Osteocyte (in vitro differentiated cells): ENCODE results near the gene HNF4A. TPM values are rescaled to one million over a fixed set of nuclear protein-coding genes. Genes with fewer than 3 reads are reported as not detected.

ENCODE experiments used
- DNase-seq: peaks from one replicate; pipeline ENCODE4 v3.0.0; 2021; ENCODE audit warnings: mixed read lengths; ENCODE audit not compliant: unreplicated experiment; ENCODE audit errors: extremely low spot score
- H3K27ac Mint-ChIP-seq: one replicate; pipeline ENCODE4 v1.8.0; 2021; ENCODE audit warnings: mild to moderate bottlenecking, mixed read lengths; ENCODE audit not compliant: unreplicated experiment
- H3K27me3 Mint-ChIP-seq: one replicate; pipeline ENCODE4 v1.8.0; 2021; ENCODE audit warnings: mixed read lengths; ENCODE audit not compliant: unreplicated experiment
- H3K36me3 Mint-ChIP-seq: one replicate; pipeline ENCODE4 v1.8.0; 2021; ENCODE audit warnings: mixed read lengths; ENCODE audit not compliant: unreplicated experiment
- H3K4me1 Mint-ChIP-seq: one replicate; pipeline ENCODE4 v1.8.0; 2021; ENCODE audit warnings: mixed read lengths; ENCODE audit not compliant: unreplicated experiment
- H3K4me3 Mint-ChIP-seq: one replicate; pipeline ENCODE4 v1.8.0; 2021; ENCODE audit warnings: mild to moderate bottlenecking, moderate library complexity, mixed read lengths; ENCODE audit not compliant: unreplicated experiment
- H3K9me3 Mint-ChIP-seq: one replicate; pipeline ENCODE4 v1.8.0; 2021; ENCODE audit warnings: mixed read lengths; ENCODE audit not compliant: unreplicated experiment
- CTCF ChIP-seq: fragments of 200-600 bp; sonication (generic); IDR thresholded peaks from 2 replicates; pipeline ENCODE4 v1.5.0; 2021; ENCODE audit warnings: antibody characterized with exemption, mild to moderate bottlenecking, moderate library complexity
- total RNA-seq: library from RNA; stranded (reverse); gene quantifications from 2 replicates; pipeline ENCODE4 v1.2.1, GENCODE V29; 2021

The HNF4A gene
- total RNA-seq, 1 donor from 2014 or later, result not detected

- Mint-ChIP-seq H3K27ac (no peak overlapping the region), H3K9me3 (no peaks in the 10 kb centered on the region), H3K4me1 (no peaks in the 10 kb centered on the region), H3K4me3 (no peak overlapping the region), H3K27me3 (peaks cover 23% of the 10 kb centered on the region), H3K36me3 (no peaks in the 10 kb centered on the region)
- no peak for DNase-seq
- TF ChIP-seq CTCF, result no peak
Observed at GRCh38 chr20:44402391-44403193, 47.1 kb downstream of the HNF4A start.

GRCh38 chr20:44403194-44404112, 48.0 kb downstream of the HNF4A start:
- TF ChIP-seq CTCF, result no peak
- no peak for DNase-seq
- Mint-ChIP-seq H3K36me3 (no peaks in the 10 kb centered on the region), H3K27ac (no peak overlapping the region), H3K27me3 (peaks cover 16% of the 10 kb centered on the region), H3K4me3 (no peak overlapping the region), H3K4me1 (no peaks in the 10 kb centered on the region), H3K9me3 (no peaks in the 10 kb centered on the region)

GRCh38 chr20:44404204-44405181, 49.0 kb downstream of the HNF4A start:
- peaks cover 6% of the 10 kb centered on the region for H3K27me3 Mint-ChIP-seq
- no peak for DNase-seq
- H3K4me1 Mint-ChIP-seq, result no peaks in the 10 kb centered on the region
- H3K27ac Mint-ChIP-seq, result no peak overlapping the region
- no peaks in the 10 kb centered on the region for H3K36me3 Mint-ChIP-seq
- TF ChIP-seq CTCF, result no peak
- H3K9me3 Mint-ChIP-seq, result no peaks in the 10 kb centered on the region
- no peak overlapping the region for H3K4me3 Mint-ChIP-seq

- no peaks in the 10 kb centered on the region for H3K27me3 Mint-ChIP-seq
- H3K27ac Mint-ChIP-seq, result no peak overlapping the region
- no peaks in the 10 kb centered on the region for H3K9me3 Mint-ChIP-seq
- H3K4me3 Mint-ChIP-seq, result no peak overlapping the region
- H3K36me3 Mint-ChIP-seq, result no peaks in the 10 kb centered on the region
- DNase-seq, result no peak
- no peaks in the 10 kb centered on the region for H3K4me1 Mint-ChIP-seq
- no peak for TF ChIP-seq CTCF
Observed at GRCh38 chr20:44405257-44405656, 49.8 kb downstream of the HNF4A start.
